C4-2B (cell line): ENCODE data around the gene TMEM182.

Source experiments
- ZFX ChIP-seq: fragments of 450-650 bp; IDR thresholded peaks from 2 replicates; pipeline ENCODE4 v1.6.1; 2017
- TF ChIP-seq, protein P1 (sequence below): fragments of 450-650 bp; conservative IDR thresholded peaks from 2 replicates; pipeline ENCODE4 v1.5.1; 2017; ENCODE audit warnings: mild to moderate bottlenecking

DNA sequence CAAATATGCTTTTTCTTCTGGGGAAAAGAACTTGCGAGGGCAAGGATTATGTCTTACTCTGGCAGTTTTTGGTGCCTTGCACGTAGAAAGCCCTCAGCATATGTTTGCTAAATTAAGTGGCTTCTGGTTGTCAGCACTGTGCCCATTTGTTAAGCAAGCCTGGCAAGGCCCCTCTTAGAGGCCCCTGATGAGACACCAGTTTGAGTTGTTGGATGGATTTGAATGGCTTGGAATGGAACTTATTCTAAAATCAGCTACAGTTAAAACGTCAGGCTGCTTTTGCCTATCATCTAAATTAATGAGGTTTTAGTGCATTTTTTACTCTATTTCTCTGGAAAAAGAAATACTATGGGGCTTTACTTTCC, 28.2 kb downstream of the TMEM182 start:
- TF ChIP-seq, protein P1, sequence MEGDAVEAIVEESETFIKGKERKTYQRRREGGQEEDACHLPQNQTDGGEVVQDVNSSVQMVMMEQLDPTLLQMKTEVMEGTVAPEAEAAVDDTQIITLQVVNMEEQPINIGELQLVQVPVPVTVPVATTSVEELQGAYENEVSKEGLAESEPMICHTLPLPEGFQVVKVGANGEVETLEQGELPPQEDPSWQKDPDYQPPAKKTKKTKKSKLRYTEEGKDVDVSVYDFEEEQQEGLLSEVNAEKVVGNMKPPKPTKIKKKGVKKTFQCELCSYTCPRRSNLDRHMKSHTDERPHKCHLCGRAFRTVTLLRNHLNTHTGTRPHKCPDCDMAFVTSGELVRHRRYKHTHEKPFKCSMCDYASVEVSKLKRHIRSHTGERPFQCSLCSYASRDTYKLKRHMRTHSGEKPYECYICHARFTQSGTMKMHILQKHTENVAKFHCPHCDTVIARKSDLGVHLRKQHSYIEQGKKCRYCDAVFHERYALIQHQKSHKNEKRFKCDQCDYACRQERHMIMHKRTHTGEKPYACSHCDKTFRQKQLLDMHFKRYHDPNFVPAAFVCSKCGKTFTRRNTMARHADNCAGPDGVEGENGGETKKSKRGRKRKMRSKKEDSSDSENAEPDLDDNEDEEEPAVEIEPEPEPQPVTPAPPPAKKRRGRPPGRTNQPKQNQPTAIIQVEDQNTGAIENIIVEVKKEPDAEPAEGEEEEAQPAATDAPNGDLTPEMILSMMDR: no peak
- TF ChIP-seq ZFX: no peak
